NCI-H128 (cell line): ENCODE data around the gene PLB1.
A peak's percentile ranks its signal among the peaks of the same experiment; 100 is the strongest.

Experiments used
- DNase-seq: peaks from one replicate; lab custom pipeline; 2025; ENCODE audit not compliant: unreplicated experiment; lab: John Stamatoyannopoulos, UW

Gene PLB1

DNA sequence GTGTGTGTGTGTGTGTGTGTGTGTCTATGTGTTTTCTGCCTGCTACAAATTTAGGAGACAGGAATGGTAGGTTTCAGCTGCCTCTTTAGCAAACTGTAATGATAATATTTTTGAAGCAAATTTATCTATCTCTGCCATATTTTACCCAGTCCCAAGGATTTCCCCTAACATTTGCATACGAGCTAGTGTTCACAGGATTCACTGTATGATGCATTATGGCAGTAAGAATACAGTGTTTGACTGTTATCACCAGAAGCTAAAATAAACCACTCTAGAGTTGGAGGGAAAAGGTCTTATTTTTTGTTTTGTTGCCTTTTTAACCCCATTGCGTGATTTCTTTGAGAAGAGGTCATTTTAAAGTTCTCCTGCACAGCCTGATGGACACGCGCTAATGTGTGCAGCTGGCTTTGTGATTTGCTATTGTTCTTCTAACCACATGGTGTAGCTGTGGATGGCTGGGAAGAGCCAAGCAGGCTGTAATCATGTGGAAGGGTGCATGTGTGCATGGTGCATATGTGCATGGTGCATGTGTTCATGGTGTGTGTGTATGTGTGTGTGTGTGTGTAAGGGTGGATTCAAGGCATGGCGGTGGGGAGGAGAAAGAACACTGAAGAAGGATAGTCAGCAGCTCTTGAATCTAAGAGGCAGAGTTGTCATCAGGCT, 62.4 kb downstream of the PLB1 start:
- no peak for DNase-seq

DNA sequence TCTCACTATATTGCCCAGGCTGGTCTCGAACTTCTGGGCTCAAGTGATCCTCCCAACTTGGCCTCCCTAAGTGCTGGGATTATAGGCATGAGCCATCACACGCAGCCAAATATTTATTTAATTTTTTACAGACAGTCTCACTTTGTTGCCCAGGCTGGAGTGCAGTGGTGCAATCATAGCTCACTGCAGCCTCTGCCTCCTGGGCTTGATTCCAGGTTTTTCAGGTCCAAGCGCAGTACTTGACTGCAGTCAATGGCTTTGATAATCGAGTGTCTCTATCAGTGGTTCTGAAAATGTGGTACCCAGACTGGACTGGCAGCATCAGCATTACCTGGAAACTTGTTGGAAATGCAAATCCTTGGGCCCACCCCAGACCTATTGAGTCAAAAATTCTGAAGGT, 63.1 kb downstream of the PLB1 start:
- no peak for DNase-seq

DNA sequence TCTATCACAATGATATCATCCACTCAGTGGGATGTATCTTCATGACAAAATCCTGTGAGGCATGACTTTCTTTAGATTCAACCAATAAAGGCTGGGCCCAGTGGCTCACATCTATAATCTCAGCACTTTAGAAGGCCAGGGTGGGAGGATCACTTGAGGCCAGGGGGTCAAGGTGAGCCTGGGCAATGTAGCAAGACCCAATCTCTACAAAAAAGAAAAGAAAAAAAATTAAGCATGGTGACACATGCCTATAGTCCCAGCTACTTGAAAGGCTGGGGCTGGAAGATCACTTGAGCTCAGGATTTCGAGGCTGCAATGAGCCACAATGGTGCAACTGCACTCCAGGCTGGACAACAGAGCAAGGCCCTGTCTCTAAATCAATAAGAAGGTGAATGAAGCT, 68.0 kb downstream of the PLB1 start:
- no peak for DNase-seq

DNA sequence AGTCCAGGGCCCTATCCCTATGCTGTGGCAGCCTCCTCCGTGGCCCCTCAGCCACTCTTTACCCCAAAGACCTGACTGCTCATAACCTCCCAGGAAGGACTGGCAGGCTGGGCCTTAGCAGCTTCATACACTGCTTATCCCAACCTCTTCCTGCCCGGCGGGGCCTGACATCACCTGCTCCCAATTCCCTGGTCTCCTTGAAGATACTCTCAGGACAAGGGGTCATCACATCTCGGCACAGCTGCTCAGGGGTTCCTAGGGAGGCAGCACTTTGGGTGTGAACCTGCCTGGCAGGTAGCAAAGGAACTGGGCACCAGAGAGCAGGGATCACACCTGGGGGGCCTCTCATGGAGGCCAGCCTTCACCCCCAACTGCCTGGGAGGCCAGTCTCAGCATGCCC, 68.5 kb downstream of the PLB1 start:
- no peak for DNase-seq

DNA sequence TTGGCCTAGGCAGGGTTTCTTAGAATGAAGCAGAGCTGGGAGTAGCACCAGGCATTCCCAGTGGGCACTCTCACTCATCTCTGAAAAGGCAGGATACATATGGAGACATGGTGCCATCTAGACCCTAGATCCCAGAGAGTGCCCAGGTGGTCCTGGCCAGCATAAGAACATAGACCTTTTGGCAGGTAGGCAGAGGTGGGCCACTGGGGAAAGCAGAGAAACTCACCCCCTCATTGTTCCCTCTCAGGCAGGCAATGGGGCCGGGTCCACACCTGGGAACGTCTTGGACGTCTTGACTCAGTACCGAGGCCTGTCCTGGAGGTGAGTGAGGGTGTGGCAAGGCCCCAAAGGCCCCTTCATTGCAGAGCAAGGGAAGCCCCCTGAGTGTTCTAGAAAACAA, 69.2 kb downstream of the PLB1 start:
- no peak for DNase-seq

DNA sequence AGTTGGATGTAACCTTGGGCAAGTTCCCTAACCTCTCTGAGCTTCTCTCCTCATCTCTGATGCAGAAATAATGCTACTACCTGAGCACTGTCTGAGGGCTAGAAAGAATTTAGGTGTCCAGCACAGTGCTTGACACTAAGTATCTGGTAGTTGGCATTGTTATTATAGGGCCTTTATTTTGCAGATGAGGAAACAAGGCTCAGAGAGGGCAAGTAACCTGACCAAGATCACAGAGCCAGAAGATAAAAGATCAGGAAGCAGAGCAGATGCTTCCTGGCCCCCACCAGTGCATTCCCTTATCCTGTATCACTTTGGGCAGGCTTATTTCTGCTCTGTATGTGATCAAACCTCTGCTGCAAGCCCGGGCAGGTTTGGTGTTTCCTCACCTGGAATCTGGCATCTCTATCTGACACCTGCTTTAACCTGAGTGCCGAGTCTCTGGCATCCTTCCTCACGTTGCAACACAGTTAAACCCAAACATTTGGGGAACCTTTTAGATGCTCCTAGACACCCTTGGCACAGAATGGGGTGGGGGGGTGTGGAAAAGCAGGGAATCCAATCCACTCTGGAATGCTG, 69.9 kb downstream of the PLB1 start:
- DNase-seq = no peak

DNA sequence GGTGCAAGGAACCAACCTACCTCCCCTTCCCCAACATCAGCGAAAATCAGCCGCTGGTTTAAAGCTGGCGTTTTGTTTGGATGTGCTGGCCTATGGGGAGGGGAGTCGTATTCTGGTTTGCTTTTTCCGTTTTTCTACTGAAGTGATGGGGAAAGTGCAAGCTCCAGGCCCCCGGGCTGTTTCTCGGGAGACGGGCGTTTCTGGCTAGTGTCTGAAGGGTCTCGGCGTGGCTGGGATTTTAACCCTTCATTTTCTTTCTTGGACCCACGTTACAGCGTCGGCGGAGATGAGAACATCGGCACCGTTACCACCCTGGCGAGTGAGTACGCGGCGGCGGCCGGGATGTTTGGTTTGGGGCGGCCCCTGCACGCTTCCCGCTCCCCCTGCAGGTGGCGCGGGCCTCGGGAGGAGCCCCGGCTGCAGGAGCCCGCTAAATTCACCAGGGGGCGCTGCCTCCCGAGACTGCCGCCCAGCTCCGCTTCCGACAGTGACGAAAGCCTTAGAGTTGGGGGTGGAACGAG, 70.7 kb downstream of the PLB1 start:
- peak; percentile 77 for DNase-seq

DNA sequence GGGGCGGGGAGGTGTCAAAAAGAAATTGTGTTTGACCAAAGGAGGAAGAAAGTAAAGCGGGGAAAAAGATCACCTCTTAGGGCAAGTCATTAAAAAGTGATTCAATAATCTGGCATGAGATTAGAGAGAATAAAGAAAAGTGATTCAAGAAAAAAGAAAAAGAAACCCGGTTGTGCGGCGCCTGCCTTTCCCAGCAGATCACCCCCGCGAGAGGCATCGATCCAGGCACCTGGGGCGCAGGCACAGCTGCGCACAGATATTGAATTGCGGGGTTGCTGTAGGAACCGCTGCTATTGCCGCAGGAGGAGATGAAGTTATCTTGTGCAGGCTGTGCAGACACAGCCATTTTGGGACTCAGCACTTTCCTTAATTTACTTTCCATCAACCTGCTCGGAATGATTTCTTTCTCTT, 71.2 kb downstream of the PLB1 start:
- DNase-seq = no peak

DNA sequence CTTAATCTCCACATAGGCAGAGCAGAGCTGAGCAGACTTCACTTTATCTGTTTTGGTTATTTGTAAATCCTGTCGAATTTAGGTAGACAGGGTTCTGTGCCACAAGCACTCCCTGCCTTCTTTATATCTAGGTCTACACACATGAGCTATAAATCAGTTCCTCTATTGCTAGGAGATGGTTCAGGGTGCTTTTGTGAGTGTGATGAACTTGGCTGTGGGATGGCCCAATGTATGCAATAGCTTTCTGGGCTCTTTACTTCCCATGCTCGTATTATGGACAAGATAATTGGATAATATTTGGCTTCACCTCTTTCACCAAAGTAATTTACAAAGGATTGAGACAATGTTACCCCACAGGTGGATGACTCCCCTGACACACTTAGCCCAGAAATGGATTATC, 72.2 kb downstream of the PLB1 start:
- no peak for DNase-seq

DNA sequence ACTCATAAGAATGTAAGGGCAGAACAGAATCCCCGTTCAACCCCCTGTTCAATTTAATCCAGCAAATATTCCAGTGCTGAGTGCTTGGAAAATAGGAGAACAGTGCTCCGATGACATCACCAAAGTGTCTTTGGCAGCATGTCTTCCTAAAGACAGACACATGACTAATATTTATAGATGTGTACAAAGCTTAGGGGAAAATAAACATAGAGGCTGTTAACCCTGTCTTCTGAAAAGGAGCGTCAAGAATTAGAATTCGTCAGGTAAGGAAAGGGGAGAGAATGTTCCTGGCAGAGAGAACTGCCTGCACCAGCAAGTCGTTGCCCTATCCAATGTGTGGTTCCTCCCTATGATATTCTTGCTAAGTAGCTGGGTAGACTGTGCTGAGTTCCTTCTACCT, 72.7 kb downstream of the PLB1 start:
- no peak for DNase-seq

DNA sequence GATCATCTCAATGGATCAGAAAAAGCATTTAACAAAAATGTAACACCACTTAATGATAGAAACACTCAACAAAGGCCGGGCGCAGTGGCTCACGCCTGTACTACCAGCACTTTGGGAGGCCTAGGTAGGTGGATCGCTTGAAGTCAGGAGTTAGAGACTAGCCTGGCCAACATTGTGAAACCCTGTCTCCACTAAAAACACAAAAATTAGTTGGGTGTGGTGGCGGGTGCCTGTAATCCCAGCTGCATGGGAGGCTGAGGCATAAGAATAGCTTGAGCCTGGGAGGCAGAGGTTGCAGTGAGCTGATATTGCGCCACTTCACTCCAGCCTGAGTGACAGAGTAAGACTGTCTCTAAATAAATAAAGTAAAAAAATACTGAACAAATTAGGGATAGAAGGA, 74.6 kb downstream of the PLB1 start:
- DNase-seq = no peak

DNA sequence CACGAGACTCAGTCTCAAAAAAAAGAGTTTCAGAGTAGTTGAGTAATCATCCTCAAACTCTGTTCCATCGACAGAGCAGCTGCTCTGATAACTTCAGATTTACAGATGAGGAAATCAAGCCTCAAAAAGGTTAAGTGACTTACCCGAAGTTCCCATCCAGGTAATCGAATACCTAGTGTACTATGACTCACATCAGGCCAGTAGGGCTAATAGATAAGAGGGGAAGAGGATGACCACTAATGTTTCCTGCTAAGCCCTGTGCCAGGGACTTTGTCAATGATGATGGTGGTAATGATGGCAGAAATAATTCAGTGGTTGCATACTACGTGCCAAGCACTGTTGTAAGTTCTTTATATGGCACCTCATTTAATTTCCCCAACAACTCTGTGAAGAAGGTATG, 80.9 kb downstream of the PLB1 start:
- DNase-seq = no peak

DNA sequence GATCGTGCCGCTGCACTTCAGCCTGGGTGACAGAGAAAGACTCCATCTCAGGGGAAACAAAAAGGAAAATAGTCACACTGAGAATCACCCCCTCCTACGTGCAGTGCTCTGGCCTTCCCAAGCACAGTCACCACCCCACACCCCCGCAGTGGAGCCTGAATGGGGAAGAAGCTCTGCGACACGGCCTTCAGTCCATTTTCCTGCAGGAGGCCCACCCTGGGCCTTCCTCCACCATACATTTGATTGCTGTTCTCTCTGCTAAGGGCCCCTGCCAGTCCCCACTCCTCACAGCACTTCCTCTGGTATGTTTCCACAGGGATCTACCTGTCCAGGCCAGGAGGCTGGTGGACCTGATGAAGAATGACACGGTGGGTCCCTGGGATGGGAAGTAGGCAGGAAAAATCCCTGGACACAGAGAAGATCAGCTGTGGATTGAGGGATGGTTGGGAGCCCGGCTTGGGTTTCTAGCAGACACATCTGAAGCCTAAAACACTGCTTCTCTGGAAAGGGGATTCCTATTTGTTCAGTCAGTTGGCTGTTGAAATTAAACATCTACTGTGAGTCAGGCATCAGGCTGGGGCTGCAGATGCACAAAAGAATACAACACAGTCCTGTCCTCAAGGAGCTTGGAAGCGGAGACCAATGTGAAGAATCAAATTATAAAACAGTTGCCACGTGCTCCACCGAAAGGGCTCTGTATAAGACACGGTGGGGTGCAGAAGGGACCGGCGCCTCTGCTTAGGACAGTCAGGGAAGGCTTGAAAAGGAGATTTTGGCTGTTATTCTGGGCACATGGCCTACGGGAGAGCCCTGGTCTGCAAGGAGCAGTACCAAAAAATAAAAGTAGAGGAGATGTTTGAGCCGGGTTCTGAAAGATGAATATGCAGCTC, 82.2 kb downstream of the PLB1 start:
- no peak for DNase-seq

DNA sequence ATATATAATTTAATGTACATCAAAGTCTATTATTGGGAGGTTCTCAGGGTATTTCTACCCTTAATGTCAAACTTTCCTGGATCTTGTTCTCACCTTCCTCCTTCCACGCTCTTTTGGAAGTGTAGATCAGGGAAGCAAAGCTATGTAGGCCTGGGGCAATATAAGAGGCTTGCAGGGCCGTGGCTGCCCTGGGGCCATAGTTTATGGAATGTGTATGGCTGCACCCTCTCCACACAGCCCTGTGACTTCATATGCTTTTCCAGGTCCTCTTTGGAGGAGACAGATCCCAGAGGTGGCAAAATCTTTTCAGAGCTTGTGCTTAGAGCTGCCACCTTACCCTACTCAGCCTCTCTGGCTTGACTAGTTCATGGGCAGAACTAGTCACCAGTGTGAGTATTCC, 82.9 kb downstream of the PLB1 start:
- DNase-seq = no peak

DNA sequence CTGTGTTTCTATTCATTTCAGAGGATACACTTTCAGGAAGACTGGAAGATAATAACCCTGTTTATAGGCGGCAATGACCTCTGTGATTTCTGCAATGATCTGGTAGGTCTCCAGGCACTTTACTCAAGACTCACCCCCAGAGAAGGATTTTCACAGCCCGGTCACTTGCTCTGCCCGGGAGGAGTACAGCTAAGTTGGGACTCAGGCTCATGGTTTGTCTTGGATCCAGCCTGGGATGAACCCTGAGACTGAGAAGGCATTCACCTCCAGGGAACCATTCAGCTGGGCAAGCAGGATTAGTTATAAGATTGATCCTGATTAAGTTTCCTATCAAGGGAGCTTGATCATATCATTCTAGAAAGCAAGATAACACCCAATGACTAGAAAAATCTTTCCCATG, 83.7 kb downstream of the PLB1 start:
- no peak for DNase-seq

DNA sequence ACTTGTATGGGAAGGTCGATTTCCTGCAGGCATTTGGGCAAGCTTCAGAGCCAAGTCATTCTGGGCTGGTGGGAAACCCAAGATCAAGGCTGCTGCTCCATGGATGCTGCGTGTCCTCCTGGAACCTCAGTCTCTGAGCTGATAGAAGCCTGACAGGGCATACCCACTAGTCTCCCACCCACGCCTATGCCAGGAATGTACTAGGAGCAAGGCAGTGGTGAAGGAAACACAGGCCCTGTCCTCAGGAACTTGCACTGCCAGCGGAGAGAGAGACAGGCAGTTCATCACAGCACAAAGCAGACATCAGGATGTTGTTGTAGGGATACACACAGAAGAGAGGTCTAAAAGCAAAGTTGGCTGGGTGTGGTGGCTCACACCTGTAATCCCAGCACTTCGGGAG, 84.2 kb downstream of the PLB1 start:
- no peak for DNase-seq

DNA sequence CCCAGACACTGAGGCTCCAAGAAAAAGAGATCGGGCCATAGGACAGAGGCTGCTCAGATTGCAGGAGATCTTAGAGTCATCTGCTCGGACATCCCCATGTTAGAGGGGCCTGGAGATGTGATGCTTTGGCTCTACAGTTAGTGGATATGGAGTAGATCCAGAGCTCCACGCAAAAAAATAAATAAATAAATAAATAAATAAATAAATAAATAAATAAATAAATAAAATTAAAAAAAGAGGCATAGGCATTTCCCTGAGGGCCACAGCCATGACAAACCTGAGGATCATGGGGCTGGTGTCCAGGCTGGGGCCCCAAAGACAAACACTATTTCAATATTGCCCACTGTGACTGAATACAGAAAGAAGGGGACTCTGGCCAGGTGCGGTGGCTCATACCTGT, 85.5 kb downstream of the PLB1 start:
- no peak for DNase-seq

DNA sequence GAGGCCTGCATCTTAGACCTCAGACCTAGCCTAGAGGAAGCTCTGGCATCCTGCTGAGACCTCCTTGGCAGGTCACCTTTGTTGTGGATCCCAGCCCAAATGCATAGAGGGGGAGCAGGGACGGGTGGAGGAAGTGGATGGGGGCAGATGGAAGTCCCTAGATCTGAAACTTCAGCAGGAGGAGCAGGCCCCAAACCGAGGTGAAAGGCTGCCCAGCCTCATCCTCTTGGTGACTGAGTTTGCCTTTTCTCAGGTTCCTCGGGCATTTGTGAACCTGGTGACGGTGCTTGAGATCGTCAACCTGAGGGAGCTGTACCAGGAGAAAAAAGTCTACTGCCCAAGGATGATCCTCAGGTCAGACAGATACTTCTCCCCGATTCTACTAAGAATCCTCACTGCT, 86.3 kb downstream of the PLB1 start:
- DNase-seq = no peak

DNA sequence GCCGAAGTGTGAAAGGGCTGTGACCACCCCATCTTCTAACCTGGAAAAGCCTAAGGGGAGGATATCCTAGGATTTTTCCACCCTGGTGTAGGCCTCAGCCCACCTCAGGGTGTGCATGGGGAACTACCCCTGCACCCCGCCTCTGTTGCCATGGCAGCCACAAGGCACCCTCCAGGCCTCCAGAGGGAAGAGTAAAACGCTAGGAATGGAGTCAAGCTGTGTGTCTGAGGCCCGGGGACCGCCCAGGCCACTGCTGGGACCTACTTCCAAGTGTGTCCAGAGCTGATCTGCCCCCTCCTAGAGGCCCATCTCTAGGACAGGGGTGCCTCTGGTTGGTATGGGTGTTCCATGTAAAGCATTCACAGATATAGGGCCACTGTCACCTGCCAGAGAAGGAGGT, 86.7 kb downstream of the PLB1 start:
- no peak for DNase-seq

DNA sequence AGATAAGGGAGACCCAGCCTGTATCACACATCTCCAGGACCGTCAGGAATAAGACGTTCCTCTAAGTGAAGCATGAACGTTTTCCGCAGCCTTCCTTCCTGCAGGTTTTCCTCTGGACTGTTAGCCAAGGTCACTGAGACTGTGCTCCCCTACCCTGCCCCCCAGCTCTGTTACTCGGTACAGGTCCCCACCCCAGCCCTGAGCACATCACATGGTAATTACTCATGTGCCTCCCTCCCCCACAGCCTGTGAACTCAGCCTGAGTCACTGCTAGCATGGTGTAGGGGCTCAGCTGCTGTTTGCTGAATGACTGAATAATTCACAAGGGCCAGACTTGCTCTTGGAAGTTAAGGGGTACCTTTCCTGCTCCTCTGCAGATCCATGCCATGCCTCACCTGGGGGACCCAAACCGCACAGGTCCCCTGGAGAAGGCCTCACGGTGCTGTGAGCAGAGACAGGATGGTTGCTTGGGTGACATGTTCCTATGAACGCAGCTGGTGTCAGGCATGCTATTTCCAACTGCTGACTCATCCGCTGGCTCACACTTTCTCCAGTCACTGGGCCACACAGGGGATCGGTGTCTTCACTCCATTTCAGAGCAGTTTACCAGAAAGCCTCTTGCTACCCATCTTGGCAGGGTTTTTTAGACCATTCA, 88.2 kb downstream of the PLB1 start:
- no peak for DNase-seq

DNA sequence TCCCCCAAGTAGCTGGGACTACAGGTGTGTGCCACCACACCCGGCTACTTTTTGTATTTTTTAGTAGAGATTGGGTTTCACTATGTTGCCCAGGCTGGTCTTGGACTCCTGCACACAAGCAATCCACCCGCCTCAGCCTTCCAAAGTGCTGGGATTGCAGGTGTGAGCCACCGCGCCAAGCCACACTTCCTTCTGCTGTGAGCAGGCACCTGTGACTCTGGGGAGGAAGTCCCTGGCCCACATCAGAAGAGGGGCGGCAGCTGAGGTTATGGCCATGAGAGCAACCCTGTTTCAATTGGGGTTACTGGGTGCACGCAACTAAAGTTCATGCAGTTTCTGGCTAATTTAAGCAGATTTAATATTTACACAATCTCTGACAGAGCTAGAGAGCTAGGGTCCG, 91.0 kb downstream of the PLB1 start:
- no peak for DNase-seq
